ENCODE data around the gene CCDC88A.
"Not testable (repeated sequence)": the region's sequence is repeated elsewhere in the genome, so short reads cannot be mapped to it uniquely, and the experiment has no call there.

The CCDC88A gene
- 29.7 to 30.4 reads per million in 2 donors for total RNA-seq

GRCh38 chr2:55419679-55420438, at the start of gene CCDC88A:
TSS of gene CCDC88A (minus strand) at chr2:55419856. CDS start at chr2:55419079, 777 bp downstream.
- peak; percentile 86 for DNase-seq

DNA sequence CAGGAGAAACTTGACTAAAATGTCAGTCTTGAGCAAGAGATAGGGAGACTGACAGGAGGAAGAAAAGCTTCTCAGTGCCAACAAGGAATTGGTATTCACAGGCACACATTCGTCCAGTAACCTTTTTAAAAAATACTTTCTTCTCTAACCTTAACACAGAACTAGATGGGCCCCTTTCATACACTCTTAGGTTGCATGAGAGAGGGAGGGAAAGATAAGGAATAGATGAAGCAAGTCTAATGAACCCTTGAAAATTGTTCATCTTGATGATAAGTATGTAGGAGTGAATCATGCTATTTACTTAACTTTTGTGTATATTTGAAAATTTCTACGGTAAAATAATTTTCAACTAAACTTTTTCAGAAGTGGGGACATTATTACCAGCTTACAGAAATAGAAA, 42.0 kb upstream of the CCDC88A start:
- DNase-seq = no peak

DNA sequence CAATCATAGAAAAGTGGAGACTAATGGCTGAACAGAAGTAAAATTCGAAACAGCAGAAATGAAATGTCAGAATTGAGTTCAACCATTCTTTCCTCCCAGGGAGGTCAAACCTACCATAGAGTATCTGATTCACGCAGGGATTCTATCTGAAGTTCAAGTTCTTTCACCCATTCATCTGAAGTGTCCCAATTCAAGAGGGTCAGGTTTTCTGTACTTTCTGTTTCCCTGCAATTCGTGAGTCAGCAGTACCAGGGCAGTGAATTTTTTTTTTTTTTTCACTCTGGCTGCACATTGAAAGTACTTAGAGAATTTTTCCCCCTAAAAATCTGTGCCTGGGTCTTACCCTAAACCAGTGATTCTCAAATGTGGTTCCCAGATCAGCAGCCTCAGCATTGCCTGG, 40.9 kb upstream of the CCDC88A start:
- DNase-seq = no peak

DNA sequence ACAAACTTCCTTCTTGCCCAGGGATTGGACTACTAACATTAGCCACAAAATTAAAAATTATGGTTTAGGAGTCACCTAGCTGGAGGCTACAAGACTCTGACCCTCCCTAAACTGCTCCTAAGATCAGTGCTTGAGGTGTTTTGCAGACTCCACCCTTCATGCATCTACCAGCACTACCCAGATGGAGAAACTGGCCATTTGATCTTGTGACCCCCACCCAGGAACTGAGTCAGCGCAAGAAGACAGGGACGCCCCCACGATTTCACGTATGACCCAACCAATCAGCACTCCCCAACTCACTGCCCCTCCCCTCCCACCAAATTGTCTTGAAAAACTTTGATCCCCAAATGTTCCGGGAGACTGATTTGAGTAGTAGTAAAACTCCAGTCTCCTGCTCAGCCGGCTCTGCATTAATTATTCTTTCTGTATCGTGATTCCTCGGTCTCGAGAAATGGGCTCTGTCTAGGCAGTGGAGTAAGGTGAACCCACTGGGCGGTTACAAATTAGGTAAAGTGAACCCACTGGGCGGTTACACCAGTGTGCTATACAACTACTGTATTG, 40.1 kb upstream of the CCDC88A start:
- DNase-seq = no peak

DNA sequence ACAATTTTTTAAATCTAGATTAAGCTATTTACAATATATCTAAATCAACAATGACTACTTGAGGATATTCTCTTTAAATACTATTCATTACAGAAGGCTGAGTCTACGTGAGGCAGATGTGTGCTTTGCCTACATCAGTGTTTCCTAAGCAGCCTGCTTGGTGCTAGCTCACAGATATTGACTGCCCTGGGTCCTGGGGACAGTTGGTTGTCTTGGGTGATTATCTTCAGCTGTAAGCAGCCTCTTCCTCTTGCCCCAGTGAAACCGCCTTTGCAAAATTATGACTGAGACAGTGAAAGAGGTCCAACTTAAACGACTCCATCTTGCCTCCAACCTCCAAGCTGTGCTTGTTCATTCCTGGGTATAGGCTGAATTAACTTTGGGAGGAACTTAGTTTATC, 39.6 kb upstream of the CCDC88A start:
- DNase-seq = no peak

GRCh38 chr2:55454121-55454520, 34.5 kb upstream of the CCDC88A start:
- no peak for DNase-seq

GRCh38 chr2:55452879-55453278, 33.2 kb upstream of the CCDC88A start:
- DNase-seq = no peak

- no peak for DNase-seq
These were observed 32.0 kb upstream of the CCDC88A start for GRCh38 chr2:55451699-55452098.

GRCh38 chr2:55450014-55450413, 30.4 kb upstream of the CCDC88A start:
- not testable (repeated sequence) for DNase-seq

GRCh38 chr2:55442045-55442760, 22.5 kb upstream of the CCDC88A start:
- not testable (repeated sequence) for DNase-seq

DNA sequence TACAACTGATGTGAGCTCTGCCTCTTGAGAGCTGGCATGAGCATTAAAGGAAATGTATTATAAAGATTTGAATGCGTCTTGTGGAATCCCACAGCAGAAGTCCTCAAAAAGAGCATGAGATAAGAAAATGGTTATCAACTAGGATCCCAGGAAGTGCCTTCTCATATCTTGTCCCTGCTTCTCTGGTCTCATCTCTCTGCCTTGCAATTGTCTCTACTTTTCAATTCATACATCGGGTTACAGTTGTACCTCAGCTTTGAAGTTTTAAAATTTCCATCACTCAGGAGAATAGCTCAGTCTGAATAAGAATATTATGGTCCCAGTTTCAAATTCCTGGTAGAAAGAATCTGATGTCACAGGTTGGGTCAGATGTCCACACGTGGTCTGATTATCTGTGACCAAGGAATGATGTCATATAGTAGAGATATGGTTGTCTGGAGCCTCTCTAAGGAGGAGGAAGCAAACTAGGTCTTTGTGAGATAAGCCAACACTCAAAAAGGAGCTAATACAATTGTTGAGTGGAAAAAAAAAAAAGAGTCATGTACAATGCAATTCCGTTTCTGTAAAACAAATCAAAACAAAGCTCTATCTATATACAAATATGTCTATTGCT, 21.7 kb upstream of the CCDC88A start:
- DNase-seq = no peak

DNA sequence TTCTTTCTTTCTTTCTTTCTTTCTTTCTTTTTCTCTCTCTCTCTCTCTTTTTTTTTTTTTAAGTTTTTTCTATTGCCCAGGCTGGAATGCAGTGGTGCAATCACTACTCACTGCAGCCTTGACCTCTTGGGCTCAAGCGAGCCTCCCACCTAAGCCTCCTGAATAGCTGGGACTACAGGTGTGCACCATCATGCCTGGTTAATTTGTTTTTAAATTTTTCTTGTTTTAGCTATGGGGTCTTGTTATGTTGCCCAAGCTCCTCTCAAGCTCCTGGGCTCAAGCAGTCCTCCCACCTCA, 19.4 kb upstream of the CCDC88A start:
- no peak for DNase-seq

GRCh38 chr2:55438391-55439100, 18.9 kb upstream of the CCDC88A start:
- DNase-seq = no peak

DNA sequence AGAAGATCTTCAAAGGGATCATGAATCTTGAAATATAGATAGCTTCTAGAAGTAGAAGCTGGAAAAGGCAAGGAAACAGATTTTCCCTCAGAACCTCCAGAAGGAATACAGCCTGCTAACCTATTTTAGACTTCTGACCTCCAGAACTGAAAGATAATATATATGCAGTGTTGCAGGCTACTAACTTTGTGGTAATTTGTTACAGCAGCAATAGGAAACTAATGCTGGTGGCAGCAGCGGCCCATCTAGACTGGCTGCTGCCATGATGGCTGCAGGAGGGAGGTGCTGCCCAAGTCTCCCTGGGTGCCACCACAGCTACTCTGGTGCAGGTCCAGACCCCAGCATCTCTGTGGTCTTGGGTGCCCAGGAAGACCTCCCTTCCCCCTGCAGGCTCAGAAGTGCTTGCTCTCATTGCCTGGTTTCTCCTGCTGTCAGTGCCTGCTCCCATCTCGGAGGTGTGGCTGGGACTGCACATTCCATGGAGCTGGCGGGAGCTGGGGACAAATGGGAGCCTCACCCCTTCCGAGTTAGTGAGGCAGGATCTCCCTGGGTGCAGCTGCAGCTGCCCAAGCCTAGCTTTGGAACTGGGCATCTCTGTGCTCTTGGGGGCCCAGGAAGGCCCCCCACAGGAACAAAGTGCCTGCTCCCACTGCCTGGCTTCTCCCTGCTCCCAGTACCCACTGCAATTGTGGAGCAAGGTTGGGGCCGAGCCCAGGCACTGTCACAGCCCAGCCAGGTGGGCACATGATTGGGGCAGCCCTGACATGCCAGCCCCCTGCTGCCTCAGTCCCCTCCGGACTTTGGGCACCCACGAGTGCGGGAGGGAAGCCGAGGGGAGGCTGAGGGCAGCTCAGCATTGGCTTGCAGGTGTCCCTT, 18.1 kb upstream of the CCDC88A start:
- DNase-seq = no peak

GRCh38 chr2:55431982-55432627, 12.4 kb upstream of the CCDC88A start:
- no peak for DNase-seq

DNA sequence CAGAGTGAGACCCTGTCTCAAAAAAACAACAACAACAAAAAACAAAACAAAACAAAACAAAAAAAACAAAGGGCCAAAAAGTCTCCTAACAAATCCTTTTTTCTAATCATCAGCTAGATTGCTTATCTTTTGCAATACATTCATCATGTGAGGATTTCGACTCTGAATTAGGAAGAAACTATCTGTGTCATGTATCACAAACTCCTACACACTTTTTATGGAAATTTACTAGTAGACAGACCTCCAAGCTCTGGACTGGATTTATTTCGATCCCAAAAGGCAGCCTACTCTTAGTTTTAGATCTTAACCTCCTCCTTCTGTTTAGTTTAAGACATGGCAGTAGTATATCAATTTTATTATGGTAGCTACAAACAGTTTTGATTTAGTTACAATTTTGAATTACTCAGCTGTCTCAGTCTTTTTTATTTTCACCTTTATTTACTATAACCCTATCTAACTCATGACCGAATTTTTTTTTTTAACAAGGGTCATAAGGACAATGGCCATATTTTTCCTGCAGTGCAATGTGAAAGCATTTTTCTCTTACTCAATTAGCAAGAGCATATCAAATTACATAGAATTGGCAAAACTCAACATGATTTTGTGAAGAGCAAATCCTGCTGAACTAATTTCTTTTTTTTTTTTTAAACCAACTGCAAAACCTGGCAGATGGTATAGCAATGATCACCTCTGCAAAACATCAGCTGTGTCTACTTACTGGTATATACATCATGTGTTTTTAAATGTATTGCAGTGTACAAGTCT, 10.7 kb upstream of the CCDC88A start:
- DNase-seq = no peak

- no peak for DNase-seq
These were observed 8.6 kb upstream of the CCDC88A start for GRCh38 chr2:55428258-55428657.

DNA sequence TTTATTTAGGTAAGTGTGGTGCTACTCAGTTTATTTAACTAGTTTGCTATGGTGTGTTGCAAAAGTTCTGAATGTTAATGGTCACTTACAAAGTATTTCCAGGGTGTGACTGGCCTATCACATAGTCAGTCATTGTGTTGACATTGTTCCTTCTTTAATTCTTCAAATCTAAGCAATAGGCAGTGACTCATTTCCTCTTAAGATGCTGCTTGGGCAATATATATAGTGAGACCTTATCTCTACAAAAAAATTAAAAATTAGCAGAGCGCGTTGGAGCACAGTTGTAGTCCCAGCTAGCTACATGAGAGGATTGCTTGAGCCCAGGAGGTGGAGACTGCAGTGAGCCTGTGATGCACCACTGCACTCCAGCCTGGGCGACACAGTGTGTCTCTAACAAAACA, 5.8 kb upstream of the CCDC88A start:
- DNase-seq = no peak

GRCh38 chr2:55422876-55423665, 3.4 kb upstream of the CCDC88A start:
- no peak for DNase-seq

DNA sequence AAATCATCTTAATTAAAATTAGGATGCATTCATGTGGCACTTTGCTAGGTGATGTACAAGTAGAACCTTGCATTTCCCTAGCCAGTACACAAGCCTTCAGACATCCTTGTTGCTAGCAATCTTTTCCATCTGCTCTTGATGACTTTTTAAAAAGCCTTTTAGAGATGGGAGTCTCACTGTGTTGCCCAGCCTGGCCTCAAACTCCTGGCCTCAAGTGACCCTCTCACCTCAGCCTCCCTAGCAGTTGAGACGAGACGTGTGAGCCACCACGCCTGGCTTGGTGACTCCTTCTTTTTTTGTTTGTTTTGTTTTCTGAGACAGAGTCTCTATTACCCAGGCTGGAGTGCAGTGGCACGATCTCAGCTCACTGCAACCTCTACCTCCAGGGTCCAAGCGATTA, 1.7 kb upstream of the CCDC88A start:
- DNase-seq = no peak
